Measurements from ENCODE around the gene TFAP2D.

Gene TFAP2D

DNA sequence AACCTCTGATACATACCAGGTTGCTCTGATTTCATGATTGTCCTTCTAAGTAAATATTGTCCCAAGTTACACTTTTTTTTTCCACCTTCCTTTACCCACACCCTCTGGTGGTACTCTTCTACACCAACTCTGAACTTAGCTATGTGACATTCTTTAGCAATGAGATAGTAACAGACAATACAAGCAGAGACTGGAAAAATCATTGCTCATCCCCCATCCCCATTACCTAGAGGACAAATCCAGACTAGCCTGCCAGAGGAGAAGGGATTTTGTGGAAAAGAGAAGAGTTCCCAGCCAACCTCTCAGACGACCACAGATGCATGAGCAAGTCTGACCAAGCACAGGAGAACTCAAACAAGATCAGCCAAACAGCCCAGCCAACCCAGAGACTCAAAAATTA, 72.6 kb downstream of the TFAP2D start:
- Mint-ChIP-seq H3K36me3 (no peaks in the 10 kb centered on the region), H3K4me3 (no peak overlapping the region), H3K9me3 (no peaks in the 10 kb centered on the region), H3K27ac (no peak overlapping the region), H3K4me1 (no peaks in the 10 kb centered on the region), H3K27me3 (no peaks in the 10 kb centered on the region)

DNA sequence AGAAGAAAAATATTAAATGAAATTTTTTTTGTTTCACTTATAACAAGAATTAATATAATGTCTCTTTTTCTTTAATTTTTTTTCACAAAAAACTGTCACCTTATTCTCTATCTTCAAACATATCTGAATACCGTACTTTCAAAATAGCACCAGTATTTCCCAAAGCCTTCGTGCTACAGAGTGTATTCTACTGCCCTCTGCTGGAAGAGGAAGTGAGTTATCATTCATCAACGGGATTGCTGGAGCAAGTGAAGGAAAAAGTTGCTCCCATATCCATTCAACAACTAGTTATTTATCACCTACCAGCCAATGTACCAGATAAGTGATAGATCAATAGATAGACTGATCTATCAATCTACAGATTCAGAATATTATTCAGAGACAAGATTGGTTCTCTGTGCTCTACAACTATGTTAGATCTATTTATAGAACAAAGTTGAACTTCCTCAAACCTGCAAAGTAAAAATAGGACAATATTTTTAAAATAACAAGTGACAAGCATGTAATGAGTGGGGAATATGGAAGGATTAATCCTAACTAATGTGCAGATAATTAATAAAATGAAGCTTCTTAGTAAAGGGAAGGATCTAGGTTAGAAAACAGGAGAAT, 78.7 kb downstream of the TFAP2D start:
- Mint-ChIP-seq H3K9me3 (peaks cover 5% of the 10 kb centered on the region), H3K36me3 (no peaks in the 10 kb centered on the region), H3K4me3 (no peak overlapping the region), H3K27ac (no peak overlapping the region), H3K27me3 (peaks cover 6% of the 10 kb centered on the region), H3K4me1 (no peaks in the 10 kb centered on the region)

DNA sequence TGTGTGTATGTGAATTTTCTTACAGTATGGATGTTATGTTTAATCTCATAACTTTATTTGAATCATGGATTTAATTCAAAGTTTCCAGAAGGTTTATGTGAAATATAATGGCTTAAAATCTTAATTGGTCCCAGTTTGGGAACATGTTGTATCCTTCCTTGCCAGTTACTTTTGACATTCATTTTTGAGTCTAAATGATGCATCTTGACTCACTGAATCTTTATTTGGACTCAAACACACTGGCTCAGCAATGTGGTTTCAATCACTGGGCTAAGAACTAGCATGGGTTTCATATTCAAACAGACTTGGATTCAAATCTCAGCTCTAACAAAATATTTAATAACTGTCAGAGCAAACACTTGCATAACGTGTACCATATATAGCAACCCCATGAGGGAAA, 79.4 kb downstream of the TFAP2D start:
- H3K27me3 Mint-ChIP-seq: peaks cover 6% of the 10 kb centered on the region
- no peaks in the 10 kb centered on the region for H3K36me3 Mint-ChIP-seq

DNA sequence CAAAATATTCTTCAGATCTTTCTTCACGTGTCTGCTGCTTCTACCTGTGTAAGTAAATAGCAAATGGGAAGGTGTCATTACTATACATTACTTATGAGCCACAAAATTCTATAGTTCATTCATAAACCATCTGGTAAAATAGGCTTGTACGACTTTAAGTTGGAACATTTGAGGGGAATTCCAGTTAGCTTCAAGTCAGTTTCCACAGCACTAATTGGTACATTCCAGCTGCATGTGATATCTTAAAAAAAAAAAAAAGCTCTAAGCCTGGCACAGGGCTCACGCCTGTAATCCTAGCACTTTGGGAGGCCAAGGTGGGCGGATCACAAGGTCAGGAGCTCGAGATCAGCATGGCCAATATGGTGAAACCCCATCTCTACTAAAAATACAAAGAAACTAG, 82.2 kb downstream of the TFAP2D start:
- H3K36me3 Mint-ChIP-seq: no peaks in the 10 kb centered on the region
- H3K4me1 Mint-ChIP-seq: no peaks in the 10 kb centered on the region
- peaks cover 5% of the 10 kb centered on the region for H3K9me3 Mint-ChIP-seq
- H3K4me3 Mint-ChIP-seq: no peak overlapping the region
- H3K27ac Mint-ChIP-seq: no peak overlapping the region
- peaks cover 6% of the 10 kb centered on the region for H3K27me3 Mint-ChIP-seq

More for the DNA sequence above, 79.4 kb downstream of the TFAP2D start:
- Mint-ChIP-seq H3K4me1 (no peaks in the 10 kb centered on the region), H3K27ac (no peak overlapping the region), H3K9me3 (peaks cover 5% of the 10 kb centered on the region), H3K4me3 (no peak overlapping the region)

DNA sequence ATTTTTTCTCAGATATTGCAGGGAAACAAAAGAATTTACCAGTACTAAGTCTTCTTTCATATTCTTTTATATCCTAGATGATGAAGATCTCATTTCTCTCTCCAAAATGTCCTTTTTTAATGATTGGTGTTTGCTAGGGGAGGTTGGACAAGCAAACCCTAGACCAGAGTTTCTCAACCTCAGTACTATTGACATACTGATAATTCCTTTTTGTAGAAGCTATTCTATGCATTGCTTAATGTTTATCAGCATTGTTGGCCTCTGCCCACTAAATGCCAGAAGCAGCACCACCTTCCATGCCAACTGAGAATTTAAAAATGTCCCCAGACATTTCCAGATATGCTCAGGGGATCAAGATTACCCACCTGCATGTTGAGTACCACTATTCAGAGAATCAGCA, 91.0 kb downstream of the TFAP2D start:
- Mint-ChIP-seq H3K4me3 (no peak overlapping the region), H3K27me3 (peaks cover 3% of the 10 kb centered on the region), H3K27ac (no peak overlapping the region), H3K36me3 (no peaks in the 10 kb centered on the region), H3K4me1 (no peaks in the 10 kb centered on the region), H3K9me3 (no peaks in the 10 kb centered on the region)

DNA sequence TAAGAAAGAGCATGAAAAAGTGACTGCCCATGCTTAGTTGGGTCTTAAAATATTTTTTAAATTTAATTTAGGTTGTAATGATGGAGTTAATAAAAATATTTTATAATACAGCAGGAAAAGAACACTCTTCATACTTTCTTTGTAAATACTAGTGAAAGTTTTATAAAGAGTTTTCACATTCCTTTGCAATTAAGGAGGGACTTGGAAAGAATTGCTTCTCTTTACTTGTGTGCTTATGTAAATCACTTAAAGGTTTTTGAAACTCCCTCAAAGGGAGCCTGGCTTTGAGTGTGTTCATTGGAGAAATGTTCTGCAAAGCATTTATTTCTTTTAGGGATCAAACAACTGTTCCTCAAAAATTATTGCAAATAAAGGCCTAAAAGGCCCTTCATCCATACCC, 93.7 kb downstream of the TFAP2D start:
- peaks cover 3% of the 10 kb centered on the region for H3K27me3 Mint-ChIP-seq
- H3K9me3 Mint-ChIP-seq: no peaks in the 10 kb centered on the region
- H3K27ac Mint-ChIP-seq: no peak overlapping the region
- H3K36me3 Mint-ChIP-seq: no peaks in the 10 kb centered on the region
- no peak overlapping the region for H3K4me3 Mint-ChIP-seq
- no peaks in the 10 kb centered on the region for H3K4me1 Mint-ChIP-seq

DNA sequence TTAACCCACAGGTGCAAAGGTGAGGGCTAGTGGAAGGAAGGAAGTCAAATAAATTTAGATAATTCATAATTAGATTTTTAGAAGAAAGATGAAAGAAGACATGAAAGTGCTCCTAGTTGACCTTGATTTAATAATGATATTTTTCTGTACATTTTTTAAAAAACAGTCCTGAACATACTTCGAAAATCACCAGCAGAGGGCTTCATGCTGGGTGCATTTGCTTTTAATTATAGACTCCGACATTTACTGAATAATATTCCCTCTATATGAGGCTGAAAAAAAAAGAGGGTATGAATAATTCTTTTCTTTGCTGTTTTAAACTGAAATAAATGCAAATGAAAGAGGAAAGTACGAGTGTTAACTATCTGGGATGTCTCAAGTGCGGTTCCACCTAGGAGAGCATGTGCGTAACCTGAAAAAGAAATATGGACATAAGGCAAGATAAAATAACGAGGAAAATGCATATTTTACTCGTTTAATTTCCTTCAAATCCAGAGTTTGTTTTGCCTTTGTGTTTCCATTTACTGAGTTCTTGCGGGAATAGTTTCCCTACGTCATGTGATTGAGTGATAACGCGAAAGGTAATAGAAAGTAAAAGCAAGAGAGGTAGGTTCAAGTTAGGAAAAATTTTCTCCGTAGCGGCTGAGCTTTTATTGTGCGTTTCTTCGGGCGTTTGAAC, 102.2 kb downstream of the TFAP2D start:
- H3K4me3 Mint-ChIP-seq: peak overlapping the region; percentile 89
- H3K27ac Mint-ChIP-seq: no peak overlapping the region
- H3K4me1 Mint-ChIP-seq: peaks cover 19% of the 10 kb centered on the region
- no peaks in the 10 kb centered on the region for H3K36me3 Mint-ChIP-seq
- H3K27me3 Mint-ChIP-seq: peaks cover 39% of the 10 kb centered on the region
- H3K9me3 Mint-ChIP-seq: no peaks in the 10 kb centered on the region

DNA sequence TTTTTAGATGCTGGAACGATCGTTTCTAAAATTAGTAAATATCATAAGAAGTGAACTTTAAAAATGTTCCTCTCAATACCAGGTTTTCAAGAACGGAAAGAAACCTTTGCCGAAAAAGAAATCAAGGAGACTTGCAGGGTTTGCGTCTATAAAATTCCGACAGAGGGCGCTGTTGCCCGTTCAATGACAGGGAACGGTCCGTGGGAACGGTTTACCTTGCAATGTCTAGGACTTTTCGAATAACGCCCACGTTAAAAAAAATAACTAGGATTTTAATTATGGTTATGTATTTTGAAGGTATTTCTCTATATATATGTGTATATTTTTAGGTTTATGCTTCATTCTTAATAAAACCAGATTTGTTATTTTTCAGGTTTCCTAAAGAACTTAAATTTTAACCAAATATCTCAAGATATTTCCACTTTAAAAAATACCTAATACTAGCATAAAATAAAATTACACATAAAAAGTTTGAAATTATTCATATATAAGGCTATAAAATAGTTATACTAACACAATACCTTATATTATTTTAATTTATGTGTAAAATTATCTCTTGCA, 102.9 kb downstream of the TFAP2D start:
- peaks cover 45% of the 10 kb centered on the region for H3K27me3 Mint-ChIP-seq
- H3K36me3 Mint-ChIP-seq: no peaks in the 10 kb centered on the region
- H3K9me3 Mint-ChIP-seq: no peaks in the 10 kb centered on the region
- H3K27ac Mint-ChIP-seq: no peak overlapping the region
- H3K4me1 Mint-ChIP-seq: peaks cover 19% of the 10 kb centered on the region
- peak overlapping the region; percentile 89 for H3K4me3 Mint-ChIP-seq

DNA sequence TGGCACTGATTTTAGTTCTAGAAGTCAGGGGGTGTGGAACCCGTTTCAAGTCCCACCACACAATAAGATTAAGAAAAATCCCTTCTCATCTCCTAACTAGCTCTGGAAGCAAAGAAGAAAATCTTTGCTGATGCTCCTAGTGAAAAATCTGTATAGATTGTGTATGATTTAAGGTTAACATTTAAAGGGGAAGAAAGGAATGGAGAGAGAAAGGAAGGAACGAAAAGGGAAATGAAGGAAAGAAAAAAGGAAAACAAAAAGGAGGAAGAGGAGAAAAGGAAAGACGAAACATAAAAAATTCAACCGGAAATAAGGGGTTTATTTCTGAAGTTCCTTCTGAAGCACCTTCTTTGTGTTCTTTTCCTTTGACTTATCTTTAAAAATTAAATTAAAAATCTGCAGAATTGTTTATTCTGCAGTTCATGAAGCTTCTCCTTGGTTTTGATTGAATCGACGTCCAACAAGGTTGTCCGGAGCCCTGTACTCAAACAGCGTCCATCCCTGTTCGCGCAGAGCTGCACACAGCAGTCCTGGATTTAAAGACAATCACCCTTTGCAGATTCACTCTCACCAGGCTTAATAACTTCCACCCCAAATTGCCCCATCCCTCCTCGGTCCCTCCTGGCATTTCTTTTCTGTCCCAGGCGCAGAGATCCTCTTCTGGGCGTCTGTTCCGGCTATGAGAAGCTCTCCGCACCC, 103.8 kb downstream of the TFAP2D start:
- H3K9me3 Mint-ChIP-seq: no peaks in the 10 kb centered on the region
- no peak overlapping the region for H3K27ac Mint-ChIP-seq
- H3K36me3 Mint-ChIP-seq: no peaks in the 10 kb centered on the region
- H3K4me3 Mint-ChIP-seq: no peak overlapping the region
- peaks cover 19% of the 10 kb centered on the region for H3K4me1 Mint-ChIP-seq
- peaks cover 51% of the 10 kb centered on the region for H3K27me3 Mint-ChIP-seq

DNA sequence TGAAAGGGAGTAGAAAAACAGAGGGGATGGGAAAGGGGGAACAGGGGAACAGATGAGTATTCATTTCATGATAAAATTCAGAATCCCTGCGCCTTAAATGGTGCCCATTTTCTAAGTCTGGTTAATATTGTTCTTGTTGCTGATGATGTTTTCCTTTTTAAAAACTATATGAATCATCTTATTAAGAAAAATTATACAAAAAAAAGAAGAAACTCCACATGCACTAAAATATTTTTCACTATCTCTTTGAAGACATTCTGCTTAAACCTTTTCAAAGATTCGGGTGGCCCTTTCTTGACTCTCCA, 104.3 kb downstream of the TFAP2D start:
- no peak overlapping the region for H3K4me3 Mint-ChIP-seq
- no peaks in the 10 kb centered on the region for H3K36me3 Mint-ChIP-seq
- H3K9me3 Mint-ChIP-seq: no peaks in the 10 kb centered on the region
- peaks cover 56% of the 10 kb centered on the region for H3K27me3 Mint-ChIP-seq
- H3K27ac Mint-ChIP-seq: no peak overlapping the region
- H3K4me1 Mint-ChIP-seq: peaks cover 19% of the 10 kb centered on the region

DNA sequence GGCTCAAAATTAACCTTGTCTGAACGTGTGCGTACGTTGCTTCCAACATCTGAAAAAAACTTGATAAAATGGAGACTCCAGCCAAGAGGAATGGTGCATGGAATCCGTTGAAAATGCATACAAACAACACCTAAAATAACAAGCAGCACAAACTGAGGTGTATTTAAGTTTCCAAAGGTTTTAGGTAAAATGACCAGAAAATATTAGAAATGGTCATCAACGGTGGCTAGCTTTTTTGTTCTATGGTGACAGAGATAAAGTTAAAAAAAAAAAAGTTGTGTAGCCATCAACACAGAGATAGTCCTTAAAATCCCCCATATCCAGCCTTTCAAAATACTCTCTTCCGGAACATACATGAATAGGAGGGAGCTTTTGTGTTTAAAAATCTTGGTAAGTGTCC, 104.7 kb downstream of the TFAP2D start:
- peaks cover 58% of the 10 kb centered on the region for H3K27me3 Mint-ChIP-seq
- H3K9me3 Mint-ChIP-seq: no peaks in the 10 kb centered on the region
- H3K4me1 Mint-ChIP-seq: peaks cover 19% of the 10 kb centered on the region
- no peaks in the 10 kb centered on the region for H3K36me3 Mint-ChIP-seq
- H3K27ac Mint-ChIP-seq: no peak overlapping the region
- H3K4me3 Mint-ChIP-seq: no peak overlapping the region

DNA sequence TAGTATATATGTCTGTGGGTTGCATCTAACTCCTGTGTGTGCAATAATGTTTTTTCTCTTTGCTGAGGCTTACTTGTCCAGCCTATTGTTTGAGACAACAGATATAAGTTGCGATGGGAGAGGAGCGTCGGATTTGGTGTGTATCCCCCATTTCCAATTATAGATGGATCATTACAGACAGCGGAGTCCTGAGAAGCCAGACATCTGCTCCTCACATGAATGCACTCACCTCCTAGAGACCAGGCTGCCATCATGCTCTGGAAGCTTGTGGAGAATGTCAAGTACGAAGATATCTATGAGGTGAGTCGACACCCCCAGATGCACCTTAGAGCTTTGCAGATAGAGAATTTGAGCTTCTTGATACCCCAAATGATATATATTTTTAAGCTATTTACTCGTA, 105.3 kb downstream of the TFAP2D start, which contains the start of gene TFAP2B:
TFAP2B (plus strand) TSS at position 199 of the 400 bp plus-strand sequence; CDS start at position 220, 21 bp downstream.
- Mint-ChIP-seq H3K4me1 (peaks cover 19% of the 10 kb centered on the region), H3K27ac (no peak within 1 kb of the TSS), H3K27me3 (peaks cover 62% of the 10 kb centered on the region), H3K9me3 (no peaks in the 10 kb centered on the region), H3K36me3 (no peaks in the 10 kb centered on the region), H3K4me3 (no peak within 1 kb of the TSS)

DNA sequence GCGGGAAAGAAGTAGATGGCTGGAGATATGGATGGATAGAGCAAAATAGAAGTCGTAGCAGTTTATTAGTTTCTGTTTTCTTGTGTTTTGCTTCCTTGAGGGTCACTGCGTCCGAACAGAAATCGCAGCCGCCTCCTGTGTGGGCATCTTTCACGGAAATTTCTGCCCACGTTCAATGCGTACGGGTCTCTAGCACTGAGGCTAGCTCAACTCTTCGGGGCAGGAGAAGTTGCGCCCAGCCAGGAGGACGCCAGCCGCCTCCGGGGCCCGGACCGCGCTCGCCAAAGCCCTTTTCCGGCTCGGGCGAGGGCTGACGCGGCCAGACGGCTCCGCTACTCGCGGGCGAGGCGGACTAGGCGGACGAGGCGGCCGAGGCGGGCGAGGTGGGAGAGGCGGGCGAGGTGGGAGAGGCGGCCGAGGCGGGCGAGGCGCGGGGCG, 106.2 kb downstream of the TFAP2D start:
- no peaks in the 10 kb centered on the region for H3K36me3 Mint-ChIP-seq
- H3K27me3 Mint-ChIP-seq: peaks cover 60% of the 10 kb centered on the region
- peaks cover 19% of the 10 kb centered on the region for H3K4me1 Mint-ChIP-seq
- no peaks in the 10 kb centered on the region for H3K9me3 Mint-ChIP-seq
- no peak overlapping the region for H3K4me3 Mint-ChIP-seq
- no peak overlapping the region for H3K27ac Mint-ChIP-seq

DNA sequence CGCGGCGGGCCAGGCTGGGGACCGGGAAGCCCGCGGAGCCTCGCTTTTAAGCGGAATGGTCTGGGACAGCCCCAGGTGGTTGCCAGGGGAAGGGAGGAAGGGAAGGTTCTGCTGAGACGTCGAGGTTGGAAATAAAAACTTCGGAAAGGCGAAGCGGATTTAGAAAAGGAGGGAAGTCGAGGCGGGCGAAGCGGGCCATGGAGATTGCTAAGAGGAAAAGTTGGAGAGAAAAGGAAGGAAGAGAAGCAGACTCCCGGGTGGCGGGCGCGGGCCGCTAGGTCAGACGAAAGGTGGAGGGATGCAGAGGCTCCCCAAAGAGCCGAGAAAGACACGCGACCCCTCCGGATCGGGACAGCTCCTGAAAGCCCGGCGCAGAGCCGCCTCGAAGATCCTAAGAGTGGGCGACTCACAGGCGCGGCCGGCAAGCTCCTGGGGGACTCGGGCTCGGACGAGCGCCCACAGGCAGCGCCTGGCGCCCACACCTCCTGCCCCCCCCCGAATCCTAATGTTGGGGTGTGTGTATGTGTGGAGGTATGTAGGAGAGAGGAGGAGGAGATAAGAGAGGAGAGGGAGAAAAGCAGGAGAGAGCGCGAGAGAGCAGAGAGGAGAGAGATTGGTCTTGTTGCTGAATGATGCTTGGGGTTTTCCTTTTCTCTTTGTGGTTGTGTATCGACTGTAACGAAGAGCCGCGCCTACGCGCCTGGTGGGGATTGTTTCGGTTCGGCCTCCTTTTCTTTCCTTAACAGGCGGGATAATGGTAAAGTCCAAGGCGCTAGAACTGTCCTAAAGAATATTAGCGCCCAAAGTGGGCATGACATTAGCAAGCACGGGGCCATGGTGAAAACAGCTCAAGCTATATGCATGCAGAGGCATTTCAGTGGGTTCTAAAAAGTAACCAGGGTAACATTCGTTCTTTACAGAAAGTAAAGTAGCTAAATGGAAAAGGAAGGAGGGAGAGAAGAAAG, 106.9 kb downstream of the TFAP2D start:
- H3K27ac Mint-ChIP-seq: no peak overlapping the region
- no peaks in the 10 kb centered on the region for H3K9me3 Mint-ChIP-seq
- no peaks in the 10 kb centered on the region for H3K36me3 Mint-ChIP-seq
- peaks cover 16% of the 10 kb centered on the region for H3K4me1 Mint-ChIP-seq
- H3K27me3 Mint-ChIP-seq: peaks cover 62% of the 10 kb centered on the region
- peak overlapping the region; percentile 11 for H3K4me3 Mint-ChIP-seq

DNA sequence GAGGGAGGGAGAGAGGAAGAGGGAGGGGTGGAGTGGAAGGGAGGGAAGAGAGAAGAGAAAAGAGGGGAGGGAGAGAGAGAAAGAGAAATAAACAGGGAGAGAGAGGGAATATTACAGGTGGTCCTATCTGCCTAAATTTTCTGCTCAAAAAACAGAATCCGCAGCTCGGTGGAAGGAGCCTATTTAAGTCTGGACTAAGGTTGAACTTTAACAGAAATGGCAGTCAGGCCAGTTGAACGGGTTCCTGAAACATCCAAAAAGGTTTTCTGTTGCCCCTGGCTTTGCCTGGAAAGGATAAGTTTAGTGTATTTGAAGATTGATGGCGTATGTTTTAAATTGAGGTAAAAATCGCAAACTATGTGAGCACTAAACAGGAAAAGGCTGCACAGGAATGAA, 107.5 kb downstream of the TFAP2D start:
- no peaks in the 10 kb centered on the region for H3K36me3 Mint-ChIP-seq
- no peak overlapping the region for H3K4me3 Mint-ChIP-seq
- H3K27ac Mint-ChIP-seq: no peak overlapping the region
- peaks cover 62% of the 10 kb centered on the region for H3K27me3 Mint-ChIP-seq
- peaks cover 10% of the 10 kb centered on the region for H3K4me1 Mint-ChIP-seq
- H3K9me3 Mint-ChIP-seq: no peaks in the 10 kb centered on the region

Data from activated naive CD4-positive, alpha-beta T cell treated with anti-CD3 and anti-CD28 coated beads, Interleukin-2, amount 50 U/mL, for 24 hours (primary cell).